HG03280 (cell line): ENCODE results near the gene MYBBP1A.
"Not testable (repeated sequence)": the region's sequence is repeated elsewhere in the genome, so short reads cannot be mapped to it uniquely, and the experiment has no call there.

Source experiments
- ATAC-seq: cut with Tn5 transposase; IDR thresholded peaks from one replicate; pipeline ENCODE4 v1.9.1; 2021; ENCODE audit warnings: mild to moderate bottlenecking, moderate library complexity; ENCODE audit not compliant: unreplicated experiment

Gene MYBBP1A, protein sequence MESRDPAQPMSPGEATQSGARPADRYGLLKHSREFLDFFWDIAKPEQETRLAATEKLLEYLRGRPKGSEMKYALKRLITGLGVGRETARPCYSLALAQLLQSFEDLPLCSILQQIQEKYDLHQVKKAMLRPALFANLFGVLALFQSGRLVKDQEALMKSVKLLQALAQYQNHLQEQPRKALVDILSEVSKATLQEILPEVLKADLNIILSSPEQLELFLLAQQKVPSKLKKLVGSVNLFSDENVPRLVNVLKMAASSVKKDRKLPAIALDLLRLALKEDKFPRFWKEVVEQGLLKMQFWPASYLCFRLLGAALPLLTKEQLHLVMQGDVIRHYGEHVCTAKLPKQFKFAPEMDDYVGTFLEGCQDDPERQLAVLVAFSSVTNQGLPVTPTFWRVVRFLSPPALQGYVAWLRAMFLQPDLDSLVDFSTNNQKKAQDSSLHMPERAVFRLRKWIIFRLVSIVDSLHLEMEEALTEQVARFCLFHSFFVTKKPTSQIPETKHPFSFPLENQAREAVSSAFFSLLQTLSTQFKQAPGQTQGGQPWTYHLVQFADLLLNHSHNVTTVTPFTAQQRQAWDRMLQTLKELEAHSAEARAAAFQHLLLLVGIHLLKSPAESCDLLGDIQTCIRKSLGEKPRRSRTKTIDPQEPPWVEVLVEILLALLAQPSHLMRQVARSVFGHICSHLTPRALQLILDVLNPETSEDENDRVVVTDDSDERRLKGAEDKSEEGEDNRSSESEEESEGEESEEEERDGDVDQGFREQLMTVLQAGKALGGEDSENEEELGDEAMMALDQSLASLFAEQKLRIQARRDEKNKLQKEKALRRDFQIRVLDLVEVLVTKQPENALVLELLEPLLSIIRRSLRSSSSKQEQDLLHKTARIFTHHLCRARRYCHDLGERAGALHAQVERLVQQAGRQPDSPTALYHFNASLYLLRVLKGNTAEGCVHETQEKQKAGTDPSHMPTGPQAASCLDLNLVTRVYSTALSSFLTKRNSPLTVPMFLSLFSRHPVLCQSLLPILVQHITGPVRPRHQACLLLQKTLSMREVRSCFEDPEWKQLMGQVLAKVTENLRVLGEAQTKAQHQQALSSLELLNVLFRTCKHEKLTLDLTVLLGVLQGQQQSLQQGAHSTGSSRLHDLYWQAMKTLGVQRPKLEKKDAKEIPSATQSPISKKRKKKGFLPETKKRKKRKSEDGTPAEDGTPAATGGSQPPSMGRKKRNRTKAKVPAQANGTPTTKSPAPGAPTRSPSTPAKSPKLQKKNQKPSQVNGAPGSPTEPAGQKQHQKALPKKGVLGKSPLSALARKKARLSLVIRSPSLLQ (N-terminal part only)

DNA sequence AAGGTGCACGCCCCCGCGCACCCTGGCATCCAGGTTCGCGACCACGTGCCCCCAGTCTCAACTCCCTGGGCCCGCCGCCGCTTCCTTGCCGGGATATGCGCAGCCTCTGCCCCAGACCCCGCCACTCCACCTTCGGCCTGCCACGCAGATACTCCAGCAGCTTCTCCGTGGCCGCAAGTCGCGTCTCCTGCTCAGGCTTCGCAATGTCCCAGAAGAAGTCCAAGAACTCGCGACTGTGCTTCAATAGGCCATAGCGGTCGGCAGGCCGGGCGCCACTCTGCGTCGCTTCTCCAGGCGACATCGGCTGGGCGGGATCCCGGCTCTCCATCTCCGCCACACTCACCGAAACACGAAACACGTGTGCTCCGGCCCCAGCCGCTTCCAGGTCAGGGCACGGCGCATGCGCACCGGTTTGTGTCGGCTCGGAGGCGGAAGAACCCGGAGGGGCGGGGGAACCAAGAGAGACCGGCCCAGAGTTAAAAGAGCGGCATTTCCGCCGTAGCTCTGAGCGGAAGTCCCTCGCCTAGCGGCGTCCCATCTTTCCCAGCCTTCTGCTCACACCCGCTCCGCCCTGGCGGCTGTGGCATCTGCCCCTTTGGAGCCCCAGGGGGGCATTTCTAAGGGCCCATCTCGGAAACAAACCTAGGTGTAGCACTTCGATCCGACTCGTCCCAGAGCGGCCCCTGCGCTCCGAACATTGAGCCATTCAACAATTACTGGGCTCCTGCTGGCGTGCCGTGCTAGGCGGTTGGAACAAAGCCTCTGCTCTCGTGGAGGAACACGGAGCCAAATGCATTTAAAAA is at the start of gene MYBBP1A:
Gene MYBBP1A (minus strand): TSS at position 388 of the 803 bp plus-strand sequence. CDS start 60 bp downstream, at position 328.
- peak; percentile 87 for ATAC-seq

GRCh38 chr17:4604736-4605135 is 49.6 kb upstream of the MYBBP1A start:
- ATAC-seq = not testable (repeated sequence)

GRCh38 chr17:4604111-4604644 is 49.0 kb upstream of the MYBBP1A start:
- ATAC-seq = no peak

DNA sequence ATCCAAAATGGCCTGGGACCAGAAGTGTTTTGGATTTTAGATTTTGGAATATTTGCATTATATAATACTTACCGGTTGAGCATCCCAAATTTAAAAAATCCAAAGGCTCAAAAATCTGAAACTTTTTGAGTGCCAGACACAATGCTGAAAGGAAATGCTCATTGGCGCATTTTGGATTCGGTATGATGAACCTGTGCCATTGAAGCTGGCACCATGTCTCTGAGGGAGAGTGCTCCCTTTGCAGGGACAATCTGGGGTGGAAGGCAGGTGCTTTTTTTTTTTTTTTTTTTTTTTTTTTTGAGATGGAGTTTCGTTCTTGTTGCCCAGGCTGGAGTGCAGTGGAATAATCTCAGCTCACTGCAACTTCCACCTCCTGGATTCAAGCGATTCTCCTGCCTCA is 46.9 kb upstream of the MYBBP1A start:
- no peak for ATAC-seq

DNA sequence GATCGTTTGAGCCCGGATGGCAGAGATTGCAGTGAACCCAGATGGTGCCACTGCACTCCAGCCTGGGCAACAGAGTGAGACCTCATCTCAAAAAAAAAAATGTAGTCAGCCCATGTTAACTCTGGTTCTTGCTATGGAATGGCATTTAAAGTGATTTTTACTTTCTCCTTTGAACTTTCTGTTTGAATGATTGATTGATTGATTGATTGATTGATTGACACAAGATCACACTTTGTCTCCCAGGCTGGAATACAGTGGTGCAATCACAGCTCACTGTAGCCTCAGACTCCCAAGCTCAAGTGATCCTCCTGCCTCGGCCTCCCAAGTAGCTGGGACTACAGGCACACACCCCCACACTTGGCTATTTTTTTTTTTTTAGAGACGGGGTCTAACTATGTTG is 46.1 kb upstream of the MYBBP1A start:
- ATAC-seq = no peak

GRCh38 chr17:4600563-4600962 is 45.4 kb upstream of the MYBBP1A start:
- ATAC-seq = no peak

DNA sequence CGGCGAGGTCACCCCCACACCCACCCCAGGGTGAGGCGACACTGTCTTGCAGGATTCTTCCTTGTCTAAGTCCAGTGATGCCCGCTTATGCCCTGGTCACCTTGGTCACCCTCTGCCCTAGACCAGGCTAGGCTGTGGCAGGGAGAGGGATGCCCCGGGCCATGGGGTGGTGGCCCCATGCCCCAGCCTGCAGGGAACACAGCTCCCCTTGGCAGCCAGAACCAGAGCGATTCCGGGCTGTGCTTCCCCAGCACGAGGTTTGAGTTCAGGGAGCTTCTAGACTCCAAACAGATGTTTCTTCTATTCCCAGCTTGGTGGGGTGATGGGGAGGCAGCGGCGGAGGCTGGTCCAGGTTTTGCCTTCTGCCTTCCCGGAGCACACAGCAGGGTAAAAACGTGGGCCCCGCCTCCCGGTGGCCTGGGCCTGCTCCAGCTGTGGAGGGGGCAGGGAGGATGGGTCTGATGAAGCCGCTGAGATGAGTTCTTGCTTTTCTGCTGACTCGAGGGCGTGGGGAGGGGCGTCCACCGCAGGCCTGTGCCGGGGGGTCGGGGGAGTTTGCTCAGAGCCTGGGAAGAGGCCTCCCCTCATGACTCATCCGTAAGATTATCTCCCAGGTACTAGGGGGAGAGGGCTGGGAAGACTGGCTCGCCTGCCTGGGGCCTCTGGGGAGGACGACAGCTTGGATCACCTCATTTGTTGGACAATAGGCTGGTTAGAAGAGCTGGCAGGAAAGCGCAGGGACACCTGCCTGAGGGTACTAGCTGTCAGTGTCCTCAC is 44.5 kb upstream of the MYBBP1A start:
- ATAC-seq = no peak

DNA sequence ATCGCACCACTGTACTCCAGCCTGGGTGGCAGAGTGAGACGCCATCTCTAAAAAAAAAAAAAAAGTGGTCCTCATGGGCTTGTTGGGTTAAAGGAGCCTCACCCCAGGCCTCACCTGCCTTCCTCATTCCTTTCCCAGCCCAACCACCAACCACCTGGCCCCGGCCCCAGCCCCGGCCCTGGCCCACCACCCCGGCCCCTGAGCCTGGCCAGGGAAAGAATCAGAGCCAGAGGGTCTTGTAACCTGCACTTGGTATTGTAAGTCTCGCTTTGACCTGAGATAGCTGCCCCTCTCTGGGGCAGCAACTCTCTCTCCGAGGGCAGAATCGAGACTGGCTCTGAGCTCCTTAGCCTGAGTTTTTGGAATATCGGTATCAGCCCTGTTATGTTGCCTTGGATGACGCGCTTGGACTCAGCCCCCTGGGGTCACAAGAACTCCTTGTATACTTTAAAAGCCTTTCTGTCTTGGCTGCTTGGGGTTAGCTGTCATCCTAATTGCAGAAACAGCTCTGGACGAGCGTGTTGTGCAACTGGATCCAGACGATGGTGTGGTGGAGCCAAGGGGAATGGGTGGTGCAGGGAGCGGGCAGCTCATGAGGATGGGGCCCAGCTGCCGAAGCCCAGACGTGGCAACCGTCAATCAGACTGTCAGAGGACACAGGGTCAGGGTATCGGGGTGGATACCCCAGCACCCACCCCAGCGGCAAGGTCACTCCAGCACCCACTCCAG is 43.8 kb upstream of the MYBBP1A start:
- no peak for ATAC-seq

- ATAC-seq = no peak
Measured at GRCh38 chr17:4597975-4598374, 42.8 kb upstream of the MYBBP1A start.

GRCh38 chr17:4596636-4597380 is 41.6 kb upstream of the MYBBP1A start:
- ATAC-seq = no peak

DNA sequence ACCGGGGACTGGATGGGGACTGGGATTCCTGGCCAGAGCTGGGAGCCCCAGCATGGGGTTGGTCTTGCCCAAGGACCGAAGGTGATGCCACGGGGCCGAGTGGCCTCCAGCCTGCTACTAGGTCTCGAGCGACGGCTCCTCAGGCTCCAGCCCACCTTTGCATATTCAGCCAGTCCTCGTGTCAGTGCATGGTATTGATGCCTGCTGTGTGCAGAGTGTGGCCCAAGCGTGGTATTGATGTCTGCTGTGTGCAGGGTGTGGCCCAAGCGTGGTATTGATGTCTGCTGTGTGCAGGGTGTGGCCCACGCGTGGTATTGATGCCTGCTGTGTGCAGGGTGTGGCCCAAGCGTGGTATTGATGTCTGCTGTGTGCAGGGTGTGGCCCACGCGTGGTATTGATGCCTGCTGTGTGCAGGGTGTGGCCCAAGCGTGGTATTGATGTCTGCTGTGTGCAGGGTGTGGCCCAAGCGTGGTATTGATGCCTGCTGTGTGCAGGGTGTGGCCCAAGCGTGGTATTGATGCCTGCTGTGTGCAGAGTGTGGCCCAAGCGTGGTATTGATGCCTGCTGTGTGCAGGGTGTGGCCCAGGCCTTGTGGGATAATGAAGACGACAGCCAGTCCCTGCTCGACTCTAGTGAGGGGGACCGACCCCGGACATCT is 40.6 kb upstream of the MYBBP1A start:
- not testable (repeated sequence) for ATAC-seq

GRCh38 chr17:4594931-4595684 is 39.9 kb upstream of the MYBBP1A start:
- ATAC-seq = no peak

DNA sequence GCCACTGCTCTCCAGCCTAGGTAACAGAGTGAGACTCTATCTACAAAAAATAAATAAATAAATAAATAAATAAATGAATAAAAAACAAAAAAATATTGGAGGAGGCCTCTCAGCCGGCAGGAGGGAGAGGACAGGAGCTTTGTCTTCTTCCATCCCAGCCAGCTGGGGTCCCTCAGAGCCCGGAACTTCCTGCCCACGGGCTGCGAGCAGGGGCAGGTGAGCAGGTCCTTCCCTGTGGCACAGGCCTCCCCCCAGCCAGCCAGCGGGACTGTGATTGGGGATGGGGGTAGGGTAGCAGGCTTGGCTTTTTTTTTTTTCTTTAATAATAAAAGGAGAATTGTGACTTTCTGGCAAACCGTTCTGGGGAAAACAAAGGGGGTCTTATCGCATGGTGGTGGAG is 39.2 kb upstream of the MYBBP1A start:
- no peak for ATAC-seq

- ATAC-seq = no peak
Measured at GRCh38 chr17:4593021-4593421, 37.8 kb upstream of the MYBBP1A start.

- ATAC-seq = no peak
Measured at GRCh38 chr17:4592240-4593005, 37.2 kb upstream of the MYBBP1A start.

- no peak for ATAC-seq
Measured at GRCh38 chr17:4591529-4591928, 36.3 kb upstream of the MYBBP1A start.
